Hindlimb muscle (tissue), 1 donor: ENCODE data around the gene CNTNAP2. TPM values are rescaled to one million over a fixed set of nuclear protein-coding genes. Genes with fewer than 3 reads are reported as not detected.
"Not testable (repeated sequence)": the region's sequence is repeated elsewhere in the genome, so short reads cannot be mapped to it uniquely, and the experiment has no call there.

Experiments used
- DNase-seq: peaks from one replicate; pipeline ENCODE4 v3.0.0-alpha.2; 2013
- polyA plus RNA-seq: library from polyadenylated mRNA; unstranded; fragments of 120-200 nt; gene quantifications from one replicate; pipeline ENCODE4 v1.2.1, GENCODE V29; 2013; ENCODE audit not compliant: insufficient read length

The CNTNAP2 gene
- polyA plus RNA-seq, 1 donor, result 10.1 TPM

DNA sequence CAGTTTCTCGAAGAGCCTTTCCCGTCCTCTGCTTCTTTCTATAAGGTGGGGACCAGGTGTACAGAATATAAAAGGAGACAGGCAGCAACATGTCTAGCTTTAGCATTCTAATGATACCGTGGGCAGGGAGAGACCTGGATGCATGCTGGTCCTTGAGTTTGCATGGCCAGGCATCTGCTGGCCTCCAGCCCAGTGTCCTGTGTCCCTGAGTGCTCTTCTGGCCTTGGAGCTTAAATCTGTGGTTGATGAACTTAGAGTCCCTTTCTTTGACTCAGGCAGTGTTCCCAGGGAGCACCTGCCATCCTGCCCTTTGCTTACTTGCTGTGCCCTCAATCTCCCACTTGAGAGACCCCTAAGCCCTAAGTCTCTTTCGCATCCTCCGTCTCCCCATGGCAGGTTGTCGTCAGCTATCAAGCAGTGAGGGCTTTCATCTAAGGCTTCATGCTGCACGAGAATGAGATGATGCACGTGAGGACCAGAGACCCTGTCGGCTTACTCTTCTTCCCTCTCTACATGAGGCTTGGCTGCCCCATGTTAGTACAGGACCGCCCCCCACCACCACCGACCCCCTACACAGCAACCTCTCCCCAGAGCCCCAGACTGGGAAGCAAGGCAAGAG lies 2160.6 kb downstream of the CNTNAP2 start:
- DNase-seq, result no peak

DNA sequence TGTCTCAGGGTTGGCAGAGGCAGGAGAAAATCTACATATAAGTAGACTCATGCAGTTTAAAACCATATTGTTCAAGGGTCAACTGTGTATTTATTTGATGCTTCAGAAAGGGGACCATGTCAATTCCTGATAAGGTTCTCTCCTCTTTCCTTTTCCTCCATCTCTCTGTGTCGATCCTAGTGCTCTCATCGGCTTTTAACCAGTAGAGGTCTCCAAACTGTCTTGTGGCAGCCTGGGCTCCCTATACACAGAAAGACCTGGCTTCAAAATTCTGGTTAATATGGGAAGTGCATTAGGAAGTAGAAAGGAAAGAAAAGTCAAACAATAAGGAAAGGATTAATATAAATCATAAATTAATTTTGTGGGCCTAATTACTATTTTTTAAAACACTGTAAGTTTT lies 2169.5 kb downstream of the CNTNAP2 start:
- DNase-seq, result peak; percentile 28

DNA sequence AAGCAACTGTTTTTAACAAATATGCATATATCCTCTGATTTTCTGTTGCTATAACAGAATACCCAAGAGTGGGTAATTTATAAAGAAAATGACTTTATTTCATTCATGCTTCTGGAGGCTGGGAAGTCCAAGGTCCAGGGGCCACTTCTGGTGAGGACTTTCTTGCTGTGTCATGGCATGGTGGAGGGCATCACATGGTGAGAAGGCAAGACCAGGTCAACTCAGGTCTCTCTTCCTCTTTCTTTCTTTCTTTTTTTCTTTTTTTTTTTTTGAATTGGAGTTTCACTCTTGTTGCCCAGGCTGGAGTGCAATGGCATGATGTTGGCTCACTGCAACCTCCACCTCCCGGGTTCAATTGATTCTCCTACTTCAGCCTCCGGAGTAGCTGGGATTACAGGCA lies 2170.9 kb downstream of the CNTNAP2 start:
- DNase-seq, result no peak

DNA sequence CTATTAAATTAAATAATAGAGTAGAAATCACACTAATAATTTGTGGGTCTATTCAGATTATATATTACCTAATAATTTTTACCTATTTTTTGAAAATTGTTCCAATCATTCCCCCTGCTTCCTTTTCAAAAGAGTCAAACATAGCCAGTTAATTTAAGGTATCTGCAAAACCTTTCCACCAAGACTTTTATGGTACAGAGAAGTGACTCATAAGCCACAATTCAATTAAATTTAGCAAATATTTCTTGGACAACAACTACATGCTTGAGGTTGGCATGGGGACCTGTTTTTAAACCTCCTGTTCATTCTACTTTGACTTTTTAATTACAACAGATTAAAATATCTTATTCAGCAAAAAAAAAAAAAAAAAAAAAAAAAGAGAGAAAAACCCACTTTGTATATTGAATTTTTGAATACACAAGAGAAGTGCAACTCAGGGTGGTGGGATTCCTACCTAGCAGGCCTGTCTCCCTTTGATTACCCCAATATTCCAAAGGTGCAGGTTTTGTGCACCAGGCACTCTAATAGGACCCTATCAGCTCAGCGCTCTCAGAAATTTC lies 2172.1 kb downstream of the CNTNAP2 start:
- DNase-seq, result no peak

DNA sequence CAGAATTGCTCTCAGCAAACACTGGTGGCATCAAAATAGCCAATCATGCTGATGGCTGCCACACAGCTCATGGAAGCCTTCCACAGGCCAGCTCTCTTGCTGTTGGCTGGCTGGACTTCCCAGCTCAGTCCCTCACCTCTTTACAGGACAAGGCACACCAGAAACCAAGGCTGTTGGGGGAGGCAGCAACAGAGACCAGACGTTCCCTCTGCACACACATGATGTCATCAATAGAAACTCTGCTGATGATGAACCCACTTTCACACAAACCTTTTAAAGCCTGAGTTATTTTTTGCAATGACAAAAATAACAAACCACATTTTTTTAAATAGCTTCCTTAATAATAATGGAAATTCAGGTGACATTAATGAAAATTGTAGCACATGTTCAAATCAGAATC lies 2173.0 kb downstream of the CNTNAP2 start:
- no peak for DNase-seq

DNA sequence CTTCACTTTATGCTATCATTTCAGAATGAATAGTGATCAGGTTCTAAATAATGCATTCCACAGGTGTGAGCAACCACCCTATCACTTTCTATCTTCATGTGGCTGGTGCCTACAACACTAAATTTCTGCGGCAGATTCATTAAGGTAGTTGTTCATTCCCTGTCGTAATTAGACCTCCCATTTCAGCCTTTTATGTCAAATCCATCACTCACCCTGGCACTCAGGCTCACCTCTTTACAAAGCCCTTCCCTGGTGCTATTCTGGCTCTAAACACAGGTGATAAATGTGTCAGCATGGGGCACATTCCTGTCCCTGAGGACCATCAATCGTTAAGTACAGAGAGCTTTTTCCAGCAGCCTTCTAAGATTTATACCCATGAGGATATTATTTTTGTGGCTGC lies 2173.9 kb downstream of the CNTNAP2 start:
- no peak for DNase-seq

DNA sequence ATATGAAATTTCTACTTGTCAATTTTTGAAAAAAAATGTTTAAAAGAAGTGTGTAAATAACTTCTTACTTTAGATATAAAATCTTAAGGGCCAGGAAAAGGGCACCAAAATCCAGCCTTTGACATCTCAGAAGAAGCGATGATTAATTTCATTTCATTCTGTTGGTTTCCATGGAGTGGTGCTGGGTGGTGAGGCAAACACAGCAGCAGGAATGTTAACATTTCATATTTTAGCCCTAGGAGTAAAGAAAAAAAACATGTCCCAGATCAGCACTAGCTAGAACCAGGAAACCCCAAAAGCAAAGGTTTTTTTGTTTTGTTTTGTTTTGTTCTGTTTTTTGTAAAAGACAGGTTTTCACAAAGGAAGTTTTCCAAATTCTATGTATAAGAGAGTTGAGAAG lies 2175.2 kb downstream of the CNTNAP2 start:
- DNase-seq, result no peak

DNA sequence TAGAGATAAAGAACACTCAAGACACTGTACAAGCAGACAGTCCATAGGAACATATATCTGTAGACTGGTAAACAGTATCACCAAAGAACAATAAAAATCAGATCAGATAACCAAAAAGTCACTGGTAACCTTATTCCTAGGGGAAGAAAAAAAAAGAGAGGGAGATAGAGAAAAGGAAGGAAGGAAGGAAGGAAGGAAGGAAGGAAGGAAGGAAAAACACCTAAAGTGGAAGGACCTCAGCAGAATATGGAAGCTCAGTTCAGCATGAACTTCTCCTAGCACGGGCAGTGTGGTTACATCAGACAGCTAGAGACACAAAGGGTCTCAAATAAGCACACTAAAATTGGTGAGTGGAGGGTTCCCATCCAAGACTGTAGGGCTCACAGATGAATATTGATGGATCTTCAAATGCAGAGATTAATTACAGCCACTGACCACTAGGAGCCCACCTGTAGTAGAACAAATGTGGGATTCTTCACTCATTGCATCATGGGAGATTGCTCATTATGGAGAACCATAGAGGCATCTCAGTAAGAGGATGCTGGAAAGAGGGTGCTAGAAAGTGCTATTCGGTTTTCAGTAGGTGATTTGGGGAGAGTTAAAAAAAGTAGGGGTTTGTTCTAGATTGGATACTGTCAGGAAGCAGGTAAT lies 2180.5 kb downstream of the CNTNAP2 start:
- DNase-seq, result no peak

DNA sequence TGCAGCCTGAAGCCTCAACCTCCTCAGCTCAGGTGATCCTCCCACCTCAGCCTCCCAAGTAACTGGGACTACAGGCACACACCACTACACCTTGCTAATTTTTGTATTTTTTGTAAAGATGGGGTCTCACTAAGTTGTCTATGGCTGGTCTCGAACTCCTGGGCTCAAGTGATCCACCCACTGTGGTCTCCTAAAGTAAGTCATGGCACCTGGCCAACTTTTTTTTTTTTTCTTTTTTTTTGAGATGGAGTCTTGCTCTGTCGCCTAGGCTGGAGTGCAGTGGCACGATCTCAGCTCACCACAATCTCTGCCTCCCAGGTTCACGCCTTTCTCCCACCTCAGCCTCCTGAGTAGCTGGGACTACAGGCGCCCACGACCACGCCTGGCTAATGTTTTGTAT lies 2182.2 kb downstream of the CNTNAP2 start:
- not testable (repeated sequence) for DNase-seq

DNA sequence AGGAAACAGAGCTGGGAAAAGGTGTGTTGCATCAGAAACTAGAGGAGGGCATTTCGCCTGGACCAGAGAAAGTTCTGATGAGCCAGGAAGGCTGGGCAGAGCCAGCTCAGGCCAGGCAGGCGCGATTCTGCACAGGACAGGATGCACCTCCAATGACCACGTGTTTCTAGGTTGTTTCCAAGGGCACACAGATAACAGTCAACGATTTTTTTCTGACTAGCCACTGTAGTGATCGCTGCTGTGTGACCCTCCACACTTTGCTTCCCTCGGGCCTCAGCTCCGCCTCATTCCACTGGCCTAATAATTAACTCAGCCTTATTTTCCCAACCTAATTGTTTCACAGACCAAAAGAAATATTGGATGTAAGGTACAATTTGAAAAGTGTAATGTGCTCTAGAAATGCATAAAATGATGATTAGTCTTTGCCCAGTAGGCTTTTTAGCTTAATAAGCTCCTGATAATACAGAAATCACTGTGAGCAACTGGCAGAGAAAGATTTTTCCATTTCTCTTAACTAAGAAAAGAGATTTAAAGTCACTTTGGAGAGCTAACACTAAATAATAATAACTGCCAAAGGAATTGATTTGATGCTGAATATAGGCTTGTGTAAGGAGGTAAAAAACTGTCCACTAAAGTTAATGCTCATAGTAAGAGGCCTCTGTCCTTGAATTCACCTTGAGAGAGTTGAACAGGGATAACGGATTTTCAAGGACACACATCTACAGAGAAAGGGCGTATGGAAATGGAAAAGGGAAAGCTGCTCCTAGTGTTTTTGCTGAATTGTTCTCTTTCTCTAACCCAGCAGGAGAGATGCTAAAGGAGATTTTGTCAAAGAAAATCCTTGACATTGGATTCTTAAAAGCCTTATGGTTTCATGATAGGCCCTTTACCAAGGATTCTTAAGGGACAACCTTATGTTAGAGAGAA lies 2183.0 kb downstream of the CNTNAP2 start:
- no peak for DNase-seq

DNA sequence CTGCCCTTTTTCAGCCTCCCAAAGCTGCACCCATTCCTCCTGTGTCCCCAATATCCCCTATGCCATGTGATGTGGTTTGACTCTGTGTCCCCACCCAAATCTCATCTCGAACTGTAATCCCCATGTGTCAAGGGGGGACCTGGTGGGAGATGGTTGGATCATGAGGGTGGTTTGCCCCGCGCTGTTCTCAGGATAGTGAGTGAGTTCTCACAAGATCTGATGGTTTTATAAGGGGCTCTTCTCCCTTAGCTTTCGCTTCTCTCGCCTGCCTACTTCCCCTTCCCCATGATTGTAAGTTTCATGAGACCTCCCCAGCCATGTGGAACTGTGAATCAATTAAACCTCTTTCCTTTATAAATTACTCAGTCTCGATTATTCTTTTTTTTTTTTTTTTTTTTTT lies 2185.8 kb downstream of the CNTNAP2 start:
- DNase-seq, result not testable (repeated sequence)

DNA sequence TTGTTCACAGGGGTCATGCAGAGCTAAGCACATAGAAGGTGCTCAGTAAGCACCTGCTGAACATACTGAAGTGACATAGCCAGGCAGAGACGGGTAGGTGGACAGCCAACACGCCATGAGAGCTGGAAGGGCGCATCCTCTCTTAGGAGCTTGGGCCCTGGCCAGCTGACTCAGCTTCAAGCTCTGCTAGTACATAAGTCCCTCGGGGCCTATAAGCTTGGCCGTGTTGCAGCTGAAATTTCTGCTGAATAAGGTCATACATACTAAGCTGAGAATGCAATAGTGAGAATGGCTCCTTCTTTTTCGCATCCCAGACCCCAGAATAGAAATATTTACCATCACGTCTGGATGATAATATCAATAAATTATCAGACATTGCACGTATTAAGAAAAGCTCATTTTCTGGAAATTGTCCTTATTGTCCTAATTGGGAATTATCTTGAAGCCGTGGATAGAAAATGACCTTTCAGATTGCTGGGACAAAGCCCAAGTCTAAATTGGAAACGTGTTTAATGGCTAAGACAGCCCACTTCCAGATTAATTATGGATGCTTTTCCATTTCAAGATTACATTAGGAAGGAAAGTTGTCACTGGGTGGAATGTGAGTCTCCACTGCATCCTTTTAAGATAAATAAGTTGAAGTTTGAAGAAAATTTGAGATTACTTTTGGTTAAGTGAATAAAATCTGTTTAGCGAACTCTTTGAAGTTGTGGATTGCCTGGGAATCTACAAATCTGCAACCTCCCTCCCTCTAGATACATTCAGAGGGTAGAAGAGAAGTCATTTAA lies 2186.9 kb downstream of the CNTNAP2 start:
- peak; percentile 90 for DNase-seq

DNA sequence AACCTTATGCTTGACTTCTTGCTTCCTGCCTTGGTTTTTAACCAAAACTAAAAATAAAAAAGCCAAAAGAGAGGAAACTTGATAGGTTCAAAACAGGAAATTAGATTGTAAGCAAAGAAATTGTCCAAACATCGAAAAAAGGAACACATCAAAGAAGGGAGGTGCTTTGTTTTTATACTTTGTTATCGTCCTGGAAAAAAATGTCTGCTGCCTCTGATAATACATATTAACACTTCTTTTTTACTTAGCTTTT lies 2187.4 kb downstream of the CNTNAP2 start:
- no peak for DNase-seq

DNA sequence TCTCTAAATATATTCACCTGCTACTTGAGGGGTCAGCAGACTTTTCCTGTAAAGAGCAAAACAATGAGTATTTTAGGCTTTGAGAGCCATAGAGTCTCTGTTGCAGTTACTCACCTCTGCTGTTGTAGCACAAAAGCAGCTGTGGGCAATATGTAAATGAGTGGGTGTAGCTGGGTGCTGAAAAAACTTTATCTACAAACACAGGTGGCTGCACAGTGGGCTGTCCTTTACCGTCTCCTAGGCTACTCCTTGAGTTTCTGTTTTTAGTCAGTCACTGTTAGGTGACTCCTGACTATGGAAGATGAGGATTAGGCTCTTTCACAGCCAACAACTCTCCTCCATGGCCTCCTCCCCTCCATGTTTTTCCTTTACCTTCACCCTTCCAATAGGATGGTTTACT lies 2187.9 kb downstream of the CNTNAP2 start:
- DNase-seq, result no peak

DNA sequence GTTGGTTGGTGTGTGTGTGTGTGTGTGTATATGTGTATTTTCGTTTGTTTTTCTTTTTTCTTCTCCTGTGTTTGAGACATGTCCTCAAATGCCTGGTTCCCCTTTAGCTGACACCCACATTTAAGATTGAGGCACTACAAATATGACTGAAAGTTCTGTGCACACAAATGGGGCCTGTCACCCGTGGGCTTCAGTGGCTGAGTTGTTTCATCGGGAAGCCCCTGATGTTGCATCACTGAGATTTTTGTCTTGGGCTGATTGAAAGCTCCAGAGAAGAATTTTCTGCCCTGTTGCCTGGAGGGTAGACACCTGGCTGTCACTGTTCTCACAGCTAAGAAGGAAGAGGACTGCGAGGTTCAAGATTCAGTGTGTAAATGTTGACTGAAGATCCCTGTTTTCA lies 2190.2 kb downstream of the CNTNAP2 start:
- DNase-seq, result no peak

DNA sequence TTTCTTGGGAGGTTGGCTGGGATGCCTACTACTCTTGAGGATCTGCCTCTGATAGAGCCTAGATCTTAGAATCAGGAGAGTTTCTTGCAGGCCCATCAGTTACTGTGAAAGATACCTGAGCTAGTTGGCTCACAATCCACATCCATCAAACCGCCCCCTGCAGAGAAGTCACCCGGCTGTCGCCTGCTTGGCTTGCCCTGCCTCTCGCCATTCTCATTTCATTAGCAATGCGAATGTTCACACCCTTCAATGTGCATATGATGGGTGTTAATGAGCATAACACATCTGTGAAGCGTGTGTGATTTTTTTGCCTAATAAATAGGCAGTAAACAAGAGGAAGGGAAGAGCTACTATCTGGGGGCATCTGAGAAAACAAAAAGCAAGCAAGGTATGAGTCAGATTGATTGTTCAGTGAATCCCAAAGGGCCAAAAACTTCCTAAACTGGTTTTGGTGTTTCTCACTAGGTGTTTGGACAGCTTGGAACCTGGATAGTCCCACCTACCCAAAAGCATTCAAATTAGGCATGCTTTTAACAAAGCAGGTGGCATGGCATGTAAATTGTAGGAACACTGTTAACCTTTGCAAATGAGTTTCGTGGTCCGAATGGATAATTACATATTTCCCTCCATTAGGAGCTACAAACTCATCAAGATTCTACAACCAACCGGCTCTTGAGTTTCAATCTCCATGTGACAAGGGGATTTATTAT lies 2201.7 kb downstream of the CNTNAP2 start:
- no peak for DNase-seq

DNA sequence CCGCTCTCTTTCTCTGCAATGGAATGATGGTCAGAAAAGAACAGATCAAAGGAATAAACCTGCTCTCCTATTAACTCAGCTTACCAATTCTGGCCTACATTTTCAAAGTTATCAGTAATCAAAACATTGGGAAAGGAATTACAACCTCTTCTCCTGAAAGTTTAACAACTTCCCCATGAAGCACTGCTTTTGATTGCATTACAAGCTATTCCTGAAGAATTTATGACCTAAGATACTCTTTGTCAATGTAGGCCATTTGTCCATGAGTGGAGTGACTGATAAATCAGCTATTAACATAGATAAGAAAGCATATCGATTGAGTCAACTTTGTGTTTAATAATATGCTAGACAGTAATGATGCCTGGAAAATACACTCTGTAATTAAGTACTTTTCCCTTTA lies 2202.2 kb downstream of the CNTNAP2 start:
- DNase-seq, result no peak

DNA sequence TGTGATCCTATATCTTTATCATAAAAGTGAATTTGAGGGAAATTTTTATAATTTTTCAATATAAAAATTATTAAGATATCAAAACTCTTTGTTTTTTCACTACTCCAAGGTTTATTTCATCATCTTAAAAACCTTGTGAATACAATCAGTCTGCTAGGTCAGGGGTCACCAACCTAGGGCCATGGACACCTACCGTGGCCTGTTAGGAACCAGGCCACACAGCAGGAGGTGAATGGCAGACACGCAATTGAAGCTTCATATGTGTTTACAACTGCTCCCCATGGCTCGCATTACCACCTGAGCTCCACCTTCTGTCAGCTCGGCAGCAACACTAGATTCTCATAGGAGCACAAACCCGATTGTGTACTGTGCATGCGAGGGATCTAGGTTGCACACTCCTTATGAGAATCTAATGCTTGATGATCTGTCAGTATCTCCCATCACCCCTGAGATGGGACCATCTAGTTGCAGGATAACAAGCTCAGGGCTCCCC lies 2202.8 kb downstream of the CNTNAP2 start:
- DNase-seq, result no peak

DNA sequence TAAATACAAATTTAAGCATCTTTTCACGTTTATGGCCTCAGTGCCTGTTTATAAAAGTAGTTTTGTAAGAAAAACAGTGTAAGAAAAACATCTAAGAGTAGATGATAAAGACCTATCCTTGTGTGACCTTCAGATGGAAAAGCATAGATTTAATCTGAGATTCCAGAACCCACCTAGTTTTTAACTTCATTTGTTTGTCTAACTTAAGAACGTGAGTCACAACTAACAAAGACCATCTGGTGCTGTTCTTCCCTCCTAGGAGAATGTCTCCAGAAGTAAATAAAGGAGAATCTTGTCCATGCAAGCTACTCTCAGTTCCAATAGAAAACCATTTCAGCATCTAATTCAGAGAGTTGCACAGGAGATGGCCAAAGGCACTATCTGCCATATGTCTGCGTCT lies 2208.6 kb downstream of the CNTNAP2 start:
- DNase-seq, result no peak

DNA sequence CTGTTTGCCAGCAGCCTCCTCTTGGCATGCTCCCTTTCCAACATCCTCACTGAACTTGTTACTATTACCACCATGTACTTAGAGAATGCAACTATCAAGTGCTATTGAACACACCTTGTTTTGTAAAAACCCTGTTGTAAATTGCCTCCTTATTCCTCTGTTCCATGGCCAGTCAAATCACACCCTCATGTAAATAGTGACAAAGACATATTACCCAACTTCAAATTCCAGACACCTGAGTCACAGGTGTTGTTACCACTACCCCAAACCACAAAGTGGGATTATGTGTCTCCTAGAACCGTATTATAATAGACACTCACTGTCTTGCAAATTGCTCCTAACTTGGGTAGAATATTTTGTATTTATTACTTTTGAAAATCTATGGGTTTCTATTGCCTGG lies 2210.8 kb downstream of the CNTNAP2 start:
- DNase-seq, result no peak

DNA sequence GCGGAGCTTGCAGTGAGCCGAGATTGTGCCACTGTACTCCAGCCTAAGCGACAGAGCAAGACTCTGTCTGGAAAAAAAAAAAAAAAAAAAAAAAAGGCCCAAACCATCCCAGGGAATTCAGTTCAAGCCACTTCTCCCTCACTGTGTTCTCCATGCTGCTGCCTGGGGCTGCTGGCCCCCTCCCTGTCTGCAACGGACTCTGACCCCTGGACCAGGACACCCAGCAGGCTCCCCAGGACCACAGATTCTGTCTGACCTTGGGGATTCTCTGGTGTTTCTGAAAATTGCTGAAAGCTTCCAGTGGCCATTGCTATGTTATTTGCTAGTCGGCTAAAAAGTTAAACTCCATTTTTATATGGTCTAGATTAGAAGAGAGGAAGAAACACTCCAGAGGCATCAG lies 2212.3 kb downstream of the CNTNAP2 start:
- DNase-seq, result no peak
